GM21717 (cell line): ENCODE data around the gene DCTN5.
"Not testable (repeated sequence)": the region's sequence is repeated elsewhere in the genome, so short reads cannot be mapped to it uniquely, and the experiment has no call there.

Experiments
- ATAC-seq: cut with Tn5 transposase; IDR thresholded peaks from one replicate; pipeline ENCODE4 v1.9.1; 2021; ENCODE audit warnings: mild to moderate bottlenecking, moderate library complexity; ENCODE audit not compliant: unreplicated experiment

Gene DCTN5

DNA sequence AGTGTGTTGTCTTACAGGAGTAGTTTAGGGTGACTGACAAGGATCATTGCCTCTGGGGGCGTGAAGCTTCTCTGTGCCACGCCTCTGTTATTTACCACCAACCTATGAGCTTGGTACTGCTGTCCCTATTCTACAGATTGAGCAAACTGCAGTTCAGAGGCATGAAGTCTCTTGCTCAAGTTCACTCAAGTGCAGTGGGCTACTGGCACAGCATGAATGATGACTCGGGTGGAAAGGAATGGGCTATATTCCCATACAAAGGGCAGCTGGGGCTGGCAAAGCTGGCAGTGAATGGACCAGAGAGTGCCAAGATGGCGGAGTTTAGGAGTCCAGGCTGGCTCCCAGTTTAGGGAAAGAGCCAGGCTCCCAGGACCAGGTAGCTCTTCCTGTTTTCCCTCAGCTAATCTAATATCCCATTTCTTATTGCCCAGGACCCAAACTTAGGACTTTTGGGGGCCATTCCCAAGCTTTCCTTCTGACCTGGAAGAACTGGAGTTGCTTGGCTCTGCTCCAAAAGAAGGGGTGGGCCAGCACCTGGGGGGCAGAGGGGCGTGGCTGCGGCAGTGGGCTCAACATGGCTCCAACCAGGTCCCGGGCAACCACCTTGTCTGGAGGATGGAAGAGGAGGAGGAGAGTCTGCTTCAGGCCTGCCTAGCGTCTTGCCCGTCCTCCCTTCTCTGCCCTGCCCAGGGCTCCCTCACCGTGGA, 50.4 kb downstream of the DCTN5 start:
- no peak for ATAC-seq

DNA sequence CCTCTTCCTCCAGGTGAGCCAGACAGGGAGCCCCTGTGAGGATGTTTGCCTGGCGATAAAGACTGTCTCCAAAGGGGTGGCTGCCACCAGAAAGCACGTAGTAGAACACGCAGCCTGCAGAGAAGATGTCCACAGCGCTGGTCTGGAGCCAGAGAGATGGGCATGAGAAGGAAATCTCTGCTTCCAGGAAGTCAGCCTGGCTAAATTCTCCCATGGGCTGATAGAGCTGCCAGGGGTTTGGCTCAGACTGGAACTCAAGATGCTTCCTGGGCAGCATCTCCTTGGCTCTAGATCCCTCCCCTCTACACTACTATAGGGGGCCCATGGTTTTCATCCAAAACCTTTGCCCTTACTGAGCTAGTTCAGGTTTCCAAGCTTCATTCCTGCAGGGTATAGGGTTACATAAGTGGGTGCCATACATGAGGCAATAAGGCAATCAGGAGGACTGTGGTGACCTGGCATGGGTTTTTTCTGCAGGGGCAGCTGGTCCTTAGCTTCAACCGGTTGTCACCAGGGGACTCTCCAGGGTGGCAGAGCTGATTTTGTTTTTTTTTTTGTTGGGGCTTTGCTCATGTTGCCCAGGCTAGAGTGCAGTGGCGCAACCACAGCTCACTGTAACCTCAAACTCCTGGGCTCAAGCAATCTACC, 51.0 kb downstream of the DCTN5 start:
- ATAC-seq: no peak

DNA sequence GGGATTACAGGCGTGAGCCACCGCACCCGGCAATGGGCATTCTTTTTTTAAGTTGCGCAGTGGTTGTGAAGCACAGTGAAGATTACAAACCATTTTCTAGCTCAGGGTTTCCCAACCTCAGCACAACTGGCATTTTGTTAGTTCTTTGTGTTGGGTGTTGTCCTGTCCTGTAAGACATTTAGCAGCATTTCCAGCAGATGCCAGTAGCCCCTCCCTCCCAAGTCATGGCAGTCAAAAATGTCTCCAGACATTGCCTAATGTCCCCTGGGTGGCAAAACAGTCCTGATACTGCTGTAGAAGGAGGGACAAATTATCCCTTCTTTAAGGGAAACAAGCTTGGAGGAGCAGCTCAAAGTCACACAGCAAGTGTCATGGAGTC, 53.0 kb downstream of the DCTN5 start:
- no peak for ATAC-seq

DNA sequence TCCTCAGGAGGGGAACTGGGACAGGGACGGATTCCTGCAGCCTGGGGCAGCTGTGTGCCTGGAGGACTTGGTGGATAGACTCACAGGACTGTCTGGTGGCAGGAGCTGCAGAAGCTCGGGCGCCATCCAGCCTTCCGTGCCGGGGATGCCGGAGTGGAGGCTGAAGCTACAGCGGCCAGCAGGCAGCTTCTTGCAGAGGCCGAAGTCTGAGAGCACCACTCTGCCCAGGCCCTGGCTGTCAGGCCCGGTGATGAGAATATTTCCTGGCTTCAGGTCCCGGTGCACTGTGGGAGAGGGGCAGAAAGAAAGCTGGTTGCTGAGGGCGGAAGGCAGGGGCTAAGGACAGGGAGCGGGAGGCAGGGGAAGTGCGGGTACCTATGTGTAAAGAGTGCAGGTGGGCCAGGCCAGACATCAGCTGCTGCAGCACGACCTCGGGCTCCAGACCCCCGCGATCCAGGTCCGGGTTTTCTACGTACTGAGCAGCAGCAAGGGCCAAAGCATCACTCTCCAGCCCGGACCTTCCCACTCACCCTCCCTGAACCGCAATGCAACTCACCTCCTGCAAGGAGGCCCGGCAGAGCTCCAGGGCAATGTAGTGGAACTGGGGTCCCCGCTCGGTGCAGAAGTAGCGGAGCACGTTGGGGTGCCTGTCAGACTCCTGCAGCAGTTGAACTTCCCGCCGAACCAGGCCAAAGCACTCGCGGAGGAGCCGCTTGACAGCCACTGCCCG, 53.5 kb downstream of the DCTN5 start:
- ATAC-seq: no peak

DNA sequence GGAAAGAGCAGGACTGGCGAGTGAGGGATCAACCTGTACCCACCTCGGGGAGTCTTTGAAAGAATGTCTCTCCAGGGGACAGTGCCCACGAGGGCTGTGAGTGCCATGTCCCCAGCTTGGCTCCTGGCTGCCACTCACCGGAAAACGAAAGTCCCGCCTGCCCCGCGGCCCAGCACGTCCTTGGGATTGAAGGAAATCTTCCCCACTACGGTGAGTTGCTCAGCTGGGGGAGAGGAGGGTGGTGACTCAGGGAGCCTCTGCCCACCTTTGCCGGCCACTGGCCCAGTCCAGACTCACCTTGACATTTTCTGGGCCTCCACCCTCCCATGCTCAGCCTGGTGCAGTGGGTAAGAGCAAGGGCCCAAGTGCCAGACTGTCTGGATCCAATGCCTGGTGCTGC, 54.5 kb downstream of the DCTN5 start:
- no peak for ATAC-seq

DNA sequence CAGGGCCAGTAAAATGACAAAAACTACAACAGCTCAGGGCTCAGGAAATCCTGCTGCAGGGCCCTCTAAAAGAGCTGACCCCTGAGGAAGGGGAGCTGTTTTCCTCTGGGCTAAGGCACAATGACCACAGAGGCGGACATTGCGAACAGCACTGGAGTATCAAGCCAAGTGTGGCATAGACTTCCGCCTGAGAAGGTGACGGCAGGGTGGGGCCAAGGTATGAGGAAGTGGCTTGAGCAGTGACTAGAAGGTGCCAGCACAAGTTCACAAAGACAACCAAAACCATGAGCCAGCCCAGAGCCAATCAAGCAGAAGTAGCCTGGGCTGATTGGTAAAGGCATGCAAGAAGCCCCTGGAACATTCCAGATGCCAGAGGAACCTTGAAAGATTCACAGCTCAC, 57.8 kb downstream of the DCTN5 start:
- no peak for ATAC-seq

DNA sequence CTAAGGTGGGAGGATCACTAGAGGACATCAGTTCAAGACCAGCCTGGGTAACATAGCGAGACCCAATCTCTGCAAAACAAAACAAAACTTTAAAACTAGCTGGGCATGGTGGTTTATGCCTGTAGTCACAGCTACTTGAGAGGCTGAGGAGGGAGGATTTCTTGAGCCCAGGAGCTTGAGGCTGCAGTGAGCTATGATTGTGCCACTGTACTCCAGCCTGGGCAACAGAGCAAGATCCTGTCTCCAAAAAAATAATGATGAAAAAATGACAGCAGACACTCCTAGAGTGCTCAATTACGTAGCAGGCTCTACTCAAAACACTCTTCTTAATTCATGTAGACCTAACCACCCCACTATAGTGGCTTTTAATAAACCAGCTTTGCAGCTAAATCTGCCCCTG, 58.8 kb downstream of the DCTN5 start:
- no peak for ATAC-seq

DNA sequence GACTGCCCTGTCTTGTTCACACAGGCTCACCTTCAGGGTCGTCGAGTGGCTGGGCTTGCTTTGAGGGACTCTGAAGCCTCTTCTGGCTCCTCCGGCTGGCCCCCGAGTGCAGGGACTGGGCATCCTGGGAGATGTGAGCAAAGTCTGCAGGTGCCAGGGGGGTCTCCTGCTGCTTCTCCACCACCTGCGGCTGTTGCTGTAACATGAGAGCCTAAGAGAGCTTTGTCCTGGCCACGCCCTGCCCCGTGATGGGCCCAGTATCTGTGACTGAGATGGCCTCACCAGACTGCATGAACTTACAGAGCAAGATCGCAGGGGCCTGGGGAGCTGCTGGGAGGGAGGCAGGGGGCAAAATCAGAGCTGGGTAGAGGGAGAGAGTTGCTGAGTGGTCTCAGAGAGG, 59.2 kb downstream of the DCTN5 start:
- no peak for ATAC-seq

DNA sequence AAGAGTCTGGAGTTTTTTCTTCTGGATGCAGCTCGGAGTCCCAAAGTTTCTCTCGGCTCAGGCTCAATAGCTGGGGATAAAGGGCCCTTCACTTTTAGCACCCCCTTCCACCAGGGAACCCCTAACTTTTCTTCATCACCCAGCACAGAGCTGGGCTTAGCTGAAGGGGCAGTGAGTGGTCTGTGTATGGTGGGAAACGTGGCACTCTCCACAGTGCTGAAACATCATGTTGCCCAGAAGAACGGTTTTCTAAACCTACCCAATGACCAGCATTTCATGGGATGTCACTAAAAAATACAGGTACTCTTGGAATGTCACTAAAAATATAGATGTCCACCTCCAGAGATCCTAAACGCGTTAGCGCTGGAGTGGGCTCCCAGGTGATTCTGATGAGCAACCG, 59.8 kb downstream of the DCTN5 start:
- ATAC-seq: no peak

DNA sequence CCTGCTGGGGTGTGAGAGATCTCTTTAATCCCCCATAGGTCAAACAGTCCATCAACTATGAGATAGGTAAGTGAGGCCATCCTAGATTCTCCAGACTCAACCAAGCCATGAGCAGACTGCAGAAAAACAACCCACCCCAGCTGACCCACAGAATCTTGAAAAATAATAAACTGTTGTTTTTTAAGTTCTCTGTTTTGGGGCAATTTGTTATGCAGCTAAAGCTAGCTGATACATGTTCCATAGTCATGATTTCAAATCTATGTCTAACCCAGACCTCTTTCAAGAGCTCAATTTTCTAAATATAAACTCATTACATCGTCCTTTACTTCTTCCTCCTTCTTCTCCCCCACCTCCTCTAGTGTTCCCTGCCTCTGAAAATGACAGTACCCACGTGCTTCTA, 61.7 kb downstream of the DCTN5 start:
- ATAC-seq: no peak

DNA sequence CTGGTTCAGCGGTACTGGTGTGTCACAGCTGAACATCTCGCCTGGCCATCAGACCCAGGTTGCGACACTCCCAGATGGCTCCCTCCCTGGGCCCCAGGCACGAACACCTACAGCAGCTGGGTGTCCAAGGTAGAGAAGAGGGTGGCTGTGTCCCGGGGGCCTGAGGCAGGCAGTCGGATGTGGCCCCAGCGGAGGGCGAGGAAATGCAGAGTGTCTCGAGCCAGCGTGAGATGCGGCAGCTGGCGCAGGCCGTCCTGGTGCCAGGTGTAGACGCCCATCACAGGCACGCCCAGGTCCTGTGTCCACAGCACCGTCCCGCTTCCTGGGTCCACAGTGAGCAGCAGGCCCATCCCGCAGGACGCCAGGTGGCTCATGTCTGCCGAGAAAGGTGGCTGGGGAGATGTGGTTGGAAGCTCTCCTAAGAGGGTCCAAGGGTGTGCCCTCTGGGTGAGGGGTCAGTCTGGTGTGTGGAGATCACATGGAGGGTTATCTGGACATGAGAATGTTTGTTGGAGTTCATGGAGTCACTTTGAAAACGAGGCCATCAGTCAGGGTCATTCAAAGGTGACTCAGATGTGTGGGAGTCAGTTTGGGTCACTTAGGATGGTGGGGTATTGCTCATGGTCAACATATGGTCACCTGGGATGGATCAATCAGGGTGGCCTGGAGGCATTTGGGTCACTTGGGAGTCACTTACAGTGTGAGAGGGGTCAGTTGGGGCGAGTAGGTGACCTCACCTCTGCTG, 63.7 kb downstream of the DCTN5 start:
- no peak for ATAC-seq

DNA sequence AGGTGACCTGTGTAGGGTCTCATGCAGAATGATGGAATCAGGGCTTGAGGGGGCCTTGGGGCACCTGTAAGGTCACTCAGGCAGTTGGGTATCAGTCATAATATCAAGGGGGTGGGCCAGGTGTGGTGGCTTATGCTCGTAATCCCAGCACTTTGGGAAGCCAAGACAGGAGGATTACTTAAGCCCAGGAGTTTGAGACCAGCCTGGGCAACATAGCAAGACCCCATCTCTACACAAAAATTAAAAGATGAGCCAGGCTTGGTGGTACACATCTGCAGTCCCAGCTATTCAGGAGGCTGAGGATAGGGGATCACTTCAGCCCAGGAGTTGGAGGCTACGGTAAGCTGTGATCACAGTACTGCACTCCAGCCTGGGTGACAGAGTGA, 64.2 kb downstream of the DCTN5 start:
- no peak for ATAC-seq

DNA sequence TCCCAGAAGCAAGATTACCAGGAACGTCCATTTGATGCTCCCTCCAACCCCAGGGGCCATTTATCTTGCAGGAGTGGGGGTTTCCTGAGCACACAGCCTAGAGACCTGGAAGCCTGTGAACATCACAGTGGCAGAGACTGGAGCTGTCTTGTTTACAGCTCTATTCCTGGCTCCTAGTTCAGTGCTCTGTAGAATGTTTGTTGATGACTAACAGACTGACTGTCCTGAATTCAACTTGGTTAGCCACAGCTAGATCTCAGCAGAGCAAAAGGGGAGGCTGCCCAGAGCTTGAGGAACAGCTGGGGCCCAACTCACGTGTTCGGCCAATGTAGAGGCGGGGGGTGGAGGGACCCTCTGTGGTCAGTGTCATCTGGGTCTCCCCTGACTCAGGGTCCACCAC, 65.2 kb downstream of the DCTN5 start:
- no peak for ATAC-seq

DNA sequence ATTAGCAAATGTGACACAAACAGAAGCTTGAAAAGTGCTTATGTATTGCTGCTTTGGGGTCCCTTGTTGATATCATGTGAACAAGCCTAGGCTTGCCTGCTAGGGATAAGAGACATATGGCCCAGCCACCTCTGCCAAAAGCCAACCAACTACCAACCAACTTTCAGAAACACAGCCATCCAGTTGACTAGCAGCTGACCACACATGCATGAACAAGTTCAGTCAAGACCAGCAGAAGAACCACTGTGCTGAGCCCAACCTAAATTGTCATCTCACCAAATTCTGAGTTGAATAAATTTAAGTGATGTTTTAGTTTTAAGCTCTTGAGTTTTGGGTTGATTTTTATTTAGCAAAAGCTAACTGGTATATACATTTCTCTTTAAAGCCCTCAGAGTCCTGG, 68.3 kb downstream of the DCTN5 start:
- ATAC-seq: no peak

DNA sequence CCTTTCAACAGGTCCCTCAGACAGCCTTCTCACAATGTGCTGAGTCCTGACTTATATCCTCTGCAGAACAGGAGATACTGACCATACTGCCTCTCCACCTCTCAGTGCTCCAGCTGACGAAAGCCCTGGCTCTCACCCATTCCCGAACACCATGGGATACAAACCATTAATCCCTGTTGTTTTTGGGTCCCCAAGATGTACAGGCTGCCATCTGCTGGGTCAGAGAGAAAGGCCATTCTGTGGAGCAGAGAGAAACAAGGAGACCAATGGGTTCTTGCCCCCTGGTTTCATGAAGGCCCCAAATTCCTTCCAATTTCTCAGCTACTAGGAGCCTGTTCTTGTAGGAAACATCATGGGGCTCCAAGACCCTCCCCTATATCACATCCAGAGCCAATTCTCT, 68.7 kb downstream of the DCTN5 start:
- no peak for ATAC-seq

DNA sequence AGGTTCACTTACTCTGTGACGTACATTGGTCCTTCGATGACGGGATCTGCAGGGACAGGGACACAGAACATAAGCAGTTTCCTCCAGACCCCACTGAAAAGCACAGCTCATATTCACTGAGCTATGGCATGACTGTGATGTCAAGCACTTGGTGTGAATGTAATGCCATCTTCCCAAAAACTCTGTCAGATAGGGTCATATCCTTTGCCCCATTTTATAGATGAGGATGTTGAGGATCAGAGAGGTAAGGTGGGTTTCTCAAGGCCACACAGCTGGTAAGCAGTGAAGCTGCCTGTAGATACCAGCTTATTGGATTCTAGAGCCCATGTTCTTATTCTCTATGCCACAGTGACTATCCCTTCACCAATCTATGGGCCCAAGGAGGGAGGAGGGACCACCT, 69.2 kb downstream of the DCTN5 start:
- no peak for ATAC-seq

DNA sequence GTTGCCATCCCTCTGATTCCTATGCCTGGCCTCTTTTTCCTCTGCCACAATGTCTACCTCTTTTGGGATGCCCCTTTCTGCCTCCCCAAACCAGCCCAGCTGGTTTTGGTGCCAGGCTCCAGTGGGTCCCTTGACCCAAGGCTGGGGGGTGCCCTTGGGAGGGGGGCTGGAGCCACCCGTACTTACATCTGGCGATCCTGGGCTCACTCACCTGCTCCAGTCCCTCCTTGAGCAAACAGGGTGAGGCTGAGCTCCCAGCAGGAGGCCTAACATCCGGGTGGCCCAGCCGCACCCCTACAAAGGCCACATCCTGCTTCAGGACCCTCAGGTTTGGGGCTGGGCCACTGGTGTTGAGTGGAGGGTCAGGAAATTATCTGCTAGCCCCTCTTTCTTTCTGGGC, 70.5 kb downstream of the DCTN5 start:
- ATAC-seq: no peak

DNA sequence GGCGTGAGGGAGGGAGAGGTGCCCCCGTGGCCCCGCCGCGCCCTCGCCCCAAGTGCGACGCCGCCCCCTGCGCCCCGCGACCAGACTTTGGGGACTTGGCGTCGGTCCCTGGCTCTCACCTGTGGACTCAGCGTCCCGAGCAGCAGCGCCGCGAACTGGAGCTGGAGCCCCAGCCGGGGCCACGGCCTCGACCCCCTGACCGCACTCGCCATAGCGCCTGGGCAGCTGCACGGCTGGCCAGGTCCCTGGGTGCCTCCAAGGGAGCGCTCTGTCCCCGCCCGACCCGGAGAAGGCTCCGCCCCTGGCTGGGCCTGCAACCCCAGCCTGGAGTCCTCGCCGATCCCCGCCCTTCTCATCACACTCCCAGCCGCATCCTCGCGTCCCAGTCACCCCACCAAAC, 71.7 kb downstream of the DCTN5 start, which contains the start of gene ERN2:
ERN2 (minus strand) TSS at position 247 of the 400 bp plus-strand sequence; CDS start at position 212, 35 bp downstream.
- ATAC-seq: no peak

DNA sequence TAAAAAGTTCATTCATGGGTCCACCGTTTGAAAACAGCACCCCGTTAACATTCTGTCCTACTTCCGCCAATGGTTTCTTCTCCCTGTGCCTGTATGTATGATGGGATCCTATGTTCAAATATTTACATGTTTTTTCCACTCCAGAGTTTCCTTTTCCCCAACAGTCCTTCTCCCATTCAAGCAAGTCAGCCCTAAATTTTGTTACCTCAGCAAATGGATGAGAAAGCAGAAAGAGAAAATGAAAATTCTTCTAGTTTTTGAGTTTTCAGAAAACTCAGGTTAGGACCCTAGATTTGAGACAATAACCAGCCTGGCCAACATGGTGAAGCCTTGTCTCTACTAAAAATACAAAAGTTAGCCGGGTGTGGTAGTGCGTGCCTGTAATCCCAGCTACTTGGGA, 75.2 kb downstream of the DCTN5 start:
- no peak for ATAC-seq

DNA sequence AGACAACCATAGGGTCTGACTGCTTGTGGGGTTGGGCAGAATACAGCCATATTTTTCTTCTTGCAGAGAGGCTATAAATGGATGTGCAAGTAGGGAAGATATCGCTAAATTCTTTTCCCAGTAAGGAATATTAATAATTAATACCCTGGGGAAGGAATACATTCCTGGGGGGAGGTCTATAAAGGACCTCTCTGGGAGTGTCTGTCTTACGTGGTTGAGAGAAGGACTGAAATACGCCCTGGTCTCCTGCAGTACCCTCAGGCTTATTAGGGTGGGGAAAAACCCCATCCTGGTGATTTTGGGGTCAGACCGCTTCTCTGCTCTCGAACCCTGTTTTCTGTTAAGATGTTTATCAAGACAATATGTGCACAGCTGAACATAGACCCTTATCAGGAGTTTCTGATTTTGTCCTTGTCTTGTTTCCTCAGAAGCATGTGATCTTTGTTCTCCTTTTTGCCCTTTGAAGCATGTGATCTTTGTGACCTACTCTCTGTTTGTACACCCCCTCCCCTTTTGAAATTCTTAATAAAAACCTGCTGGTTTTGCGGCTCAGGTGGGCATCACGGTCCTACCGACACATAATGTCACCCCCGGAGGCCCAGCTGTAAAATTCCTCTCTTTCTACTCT, 81.5 kb downstream of the DCTN5 start:
- not testable (repeated sequence) for ATAC-seq
